Ovary (tissue), 9 donors: ENCODE measurements around the gene CCDC40. TPM values are rescaled to one million over a fixed set of nuclear protein-coding genes. Genes with fewer than 3 reads are reported as not detected.

Experiments
- DNase-seq, 5 donors: peaks; one replicate each; pipeline ENCODE4 v3.0.0-alpha.2; 2019 to 2020
- H3K27ac ChIP-seq, 2 donors: fragments of 200-600 bp; one replicate each; pipeline versions ENCODE4 v1.5.1 to v1.8.0; 2019 to 2022
- H3K27me3 ChIP-seq: fragments of 200-600 bp; one replicate; pipeline ENCODE4 v1.8.0; 2022
- H3K36me3 ChIP-seq: fragments of 200-600 bp; sonication (generic); one replicate; pipeline ENCODE4 v1.5.1; 2019
- H3K4me1 ChIP-seq: one replicate; pipeline ENCODE4 v1.8.1; 2013; ENCODE audit warnings: mild to moderate bottlenecking, moderate library complexity; ENCODE audit not compliant: insufficient read depth
- H3K4me3 ChIP-seq: fragments of 200-600 bp; sonication (generic); one replicate; pipeline ENCODE4 v1.5.1; 2017
- H3K9me3 ChIP-seq, 2 donors: fragments of 200-600 bp in 1 of 2; sonication (generic) in 1 of 2; one replicate each; pipeline versions ENCODE4 v1.5.1 to v1.8.1; 2013 to 2019; ENCODE audit warnings: mild to moderate bottlenecking in 1 of 2, moderate library complexity in 1 of 2
- EP300 ChIP-seq: sonication (generic); formaldehyde crosslinking; IDR thresholded peaks from one replicate; pipeline ENCODE4 v1.6.1; 2017; ENCODE audit warnings: antibody characterized with exemption
- POLR2A ChIP-seq: fragments of 450-650 bp; IDR thresholded peaks from one replicate; pipeline ENCODE4 v1.6.1; 2017; ENCODE audit warnings: antibody characterized with exemption, mild to moderate bottlenecking, moderate library complexity
- WGBS, 3 donors: extraction: QIAGEN DNeasy Blood & Tissue Kit in 1 of 3; methylation state at CpG; one replicate each; pipeline versions ENCODE4 v1.1.5 to v1.1.7; 2013 to 2017; 5-methylcytosine and 5-hydroxymethylcytosine counted together
- intact Hi-C, 4 donors: fragments of 100-400 bp; cut with DNase I; formaldehyde crosslinking; loops; one replicate each; pipeline versions ENCODE4 v1.11.0 to v1.15.1; 2022 to 2023
- polyA plus RNA-seq, 2 donors: library from polyadenylated mRNA; stranded (reverse); fragments of 200-250 nt in 1 of 2; fragments of 350-450 nt in 1 of 2; fragmentation: Illumina TruSeq in 1 of 2; extraction: RNeasy Lipid Tissue Mini Kit (QIAGEN cat#74804) in 1 of 2; gene quantifications; one replicate each; pipeline ENCODE4 v1.2.3, GENCODE V29; 2013 to 2014
- total RNA-seq, 7 donors: library from RNA; depleted of rRNA in 2 of 7; stranded (reverse); fragments of >200 nt in 2 of 7; fragmentation: NEBNext Ultra II Directional in 3 of 7; extraction: Animal tissue kit (Norgen Biotek cat#: 25700) in 3 of 7; gene quantifications; one replicate each; pipeline versions ENCODE4 v1.1.0 to v1.2.4, GENCODE V29; 2016 to 2023
- TF ChIP-seq, protein P1 (sequence below), 3 donors: fragments of 450-650 bp in 2 of 3; fragments of 200-600 bp in 1 of 3; IDR thresholded peaks; one replicate each; pipeline versions ENCODE4 v1.5.1 to v1.8.0; 2016 to 2022; ENCODE audit warnings: antibody characterized with exemption in 3 of 3, mild to moderate bottlenecking in 1 of 3
- donor health status: DM: no; HTN: no; CAD: no; lungs with moderate emphysema.
- donor health status: DM: no; HTN: no; CAD: no.
- donor health status: Bipolar disorder and iron deficiency.
- donor health status: DM: yes; HTN: yes; CAD: no.
- donor health status: DM: no; HTN: no; CAD: no.
- donor health status: DM: yes; HTN: yes; CAD: no.

The CCDC40 gene
- total and polyA plus RNA-seq, 9 donors = 1.5 to 27.8 (median 6.0) TPM

DNA sequence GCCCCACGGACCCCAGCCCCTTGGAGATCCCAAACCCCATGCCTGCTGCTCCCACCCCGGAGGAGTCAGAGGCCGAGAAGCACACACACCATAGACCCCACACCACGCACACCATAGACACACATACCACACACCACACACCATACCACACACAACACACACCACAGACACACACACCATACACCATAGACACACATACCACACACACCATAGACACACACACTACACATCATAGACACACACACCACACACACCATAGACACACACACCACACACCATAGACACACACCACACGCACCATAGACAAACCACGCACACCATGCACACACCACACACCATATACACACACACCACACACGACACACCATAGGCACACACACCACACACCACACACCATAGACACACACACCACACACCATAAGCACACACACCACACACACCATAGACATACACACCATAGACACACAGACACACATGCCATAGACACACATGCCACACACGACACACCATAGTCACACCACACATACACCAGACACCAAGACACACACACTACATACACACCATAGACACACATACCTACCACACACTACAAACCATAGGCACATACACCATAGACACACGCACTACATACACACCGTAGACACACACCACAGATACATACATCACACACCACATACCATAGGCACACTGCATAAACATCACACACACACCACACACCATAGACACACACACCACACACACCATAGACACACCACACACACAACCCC lies 12.1 kb upstream of the CCDC40 start:
- no peak for DNase-seq
- WGBS, 3 donors = 45 to 75% (median 48%) methylated on average over 9 to 10 of the region's 10 CpGs
- H3K27ac ChIP-seq = no peak overlapping the region

DNA sequence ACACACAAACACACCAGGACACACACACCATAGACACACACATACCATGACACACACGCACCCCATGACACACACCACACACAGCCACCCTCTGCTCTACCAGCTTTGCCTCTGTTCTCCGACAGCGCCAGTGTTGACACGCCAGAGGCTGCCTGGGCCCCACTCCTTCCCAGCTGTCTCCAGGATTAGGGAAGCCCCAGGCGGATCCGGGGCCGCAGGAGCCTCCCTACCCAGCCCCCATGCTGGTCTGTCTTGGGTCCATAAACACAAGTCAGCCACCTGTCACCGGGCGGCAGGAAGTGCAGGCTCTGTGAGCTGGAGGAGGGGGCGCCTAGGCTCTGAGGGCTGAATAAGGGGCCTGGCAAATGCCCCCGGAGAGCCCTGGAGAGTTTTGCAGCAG lies 11.3 kb upstream of the CCDC40 start:
- H3K4me1 ChIP-seq = peaks cover 22% of the 10 kb centered on the region

More for the DNA sequence above, 12.1 kb upstream of the CCDC40 start:
- TF ChIP-seq, protein P1, sequence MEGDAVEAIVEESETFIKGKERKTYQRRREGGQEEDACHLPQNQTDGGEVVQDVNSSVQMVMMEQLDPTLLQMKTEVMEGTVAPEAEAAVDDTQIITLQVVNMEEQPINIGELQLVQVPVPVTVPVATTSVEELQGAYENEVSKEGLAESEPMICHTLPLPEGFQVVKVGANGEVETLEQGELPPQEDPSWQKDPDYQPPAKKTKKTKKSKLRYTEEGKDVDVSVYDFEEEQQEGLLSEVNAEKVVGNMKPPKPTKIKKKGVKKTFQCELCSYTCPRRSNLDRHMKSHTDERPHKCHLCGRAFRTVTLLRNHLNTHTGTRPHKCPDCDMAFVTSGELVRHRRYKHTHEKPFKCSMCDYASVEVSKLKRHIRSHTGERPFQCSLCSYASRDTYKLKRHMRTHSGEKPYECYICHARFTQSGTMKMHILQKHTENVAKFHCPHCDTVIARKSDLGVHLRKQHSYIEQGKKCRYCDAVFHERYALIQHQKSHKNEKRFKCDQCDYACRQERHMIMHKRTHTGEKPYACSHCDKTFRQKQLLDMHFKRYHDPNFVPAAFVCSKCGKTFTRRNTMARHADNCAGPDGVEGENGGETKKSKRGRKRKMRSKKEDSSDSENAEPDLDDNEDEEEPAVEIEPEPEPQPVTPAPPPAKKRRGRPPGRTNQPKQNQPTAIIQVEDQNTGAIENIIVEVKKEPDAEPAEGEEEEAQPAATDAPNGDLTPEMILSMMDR (IDR thresholded peaks at IDR 0.05) = no peak
- TF ChIP-seq EP300 (no peak), POLR2A (no peak)
- intact Hi-C loops = no loop called here
- Histone ChIP-seq H3K4me3 (no peak overlapping the region), H3K9me3 (no peaks in the 10 kb centered on the region), H3K36me3 (no peaks in the 10 kb centered on the region), H3K4me1 (peaks cover 14% of the 10 kb centered on the region), H3K27me3 (no peaks in the 10 kb centered on the region)

DNA sequence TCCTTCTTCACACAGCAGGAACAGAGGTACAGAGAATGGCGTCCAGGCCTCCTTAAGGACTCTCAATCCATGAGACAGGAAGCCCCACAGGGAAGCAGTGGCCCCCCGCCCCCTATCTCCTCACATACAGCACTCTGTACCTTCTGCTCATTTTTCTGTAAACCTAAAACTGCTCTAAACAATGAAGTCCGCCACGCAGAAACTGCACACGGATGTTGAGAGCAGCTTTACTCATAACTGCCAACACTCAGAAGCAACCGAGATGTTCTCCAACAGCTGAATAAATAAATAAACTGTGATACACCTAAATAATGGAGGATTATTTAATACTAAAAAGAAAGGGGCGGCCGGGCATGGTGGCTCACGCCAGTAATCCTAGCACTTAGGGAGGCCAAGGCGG lies 10.6 kb upstream of the CCDC40 start:
- no peak for DNase-seq
- intact Hi-C loops = loop anchor here in 1 of 4 donors (5.0 kb wide), 1 partner anchor 47 kb away; no protein-coding TSS in a partner anchor
- WGBS, 3 donors = 74 to 88% (median 83%) methylated on average over 10 of the region's 10 CpGs
- Histone ChIP-seq H3K4me3 (no peak overlapping the region), H3K27me3 (no peaks in the 10 kb centered on the region), H3K36me3 (no peaks in the 10 kb centered on the region), H3K4me1 (peaks cover 26% of the 10 kb centered on the region), H3K9me3 (no peaks in the 10 kb centered on the region), H3K27ac (no peak overlapping the region)
- no peak for TF ChIP-seq EP300
- TF ChIP-seq, protein P1 (IDR thresholded peaks at IDR 0.05) = no peak

More for the DNA sequence above, 11.3 kb upstream of the CCDC40 start:
- H3K4me3 ChIP-seq = no peak overlapping the region
- intact Hi-C loops = loop anchor here in 1 of 4 donors (5.0 kb wide), 1 partner anchor 47 kb away; no protein-coding TSS in a partner anchor
- TF ChIP-seq POLR2A (no peak), EP300 (no peak)
- TF ChIP-seq, protein P1 (IDR thresholded peaks at IDR 0.05) = no peak
- no peak for DNase-seq
- 64 to 74% (median 66%) methylated on average over 10 to 11 of the region's 11 CpGs for WGBS, 3 donors
- H3K36me3 ChIP-seq = no peaks in the 10 kb centered on the region
- H3K27me3 ChIP-seq = no peaks in the 10 kb centered on the region
- H3K9me3 ChIP-seq = no peaks in the 10 kb centered on the region
- no peak overlapping the region for H3K27ac ChIP-seq

DNA sequence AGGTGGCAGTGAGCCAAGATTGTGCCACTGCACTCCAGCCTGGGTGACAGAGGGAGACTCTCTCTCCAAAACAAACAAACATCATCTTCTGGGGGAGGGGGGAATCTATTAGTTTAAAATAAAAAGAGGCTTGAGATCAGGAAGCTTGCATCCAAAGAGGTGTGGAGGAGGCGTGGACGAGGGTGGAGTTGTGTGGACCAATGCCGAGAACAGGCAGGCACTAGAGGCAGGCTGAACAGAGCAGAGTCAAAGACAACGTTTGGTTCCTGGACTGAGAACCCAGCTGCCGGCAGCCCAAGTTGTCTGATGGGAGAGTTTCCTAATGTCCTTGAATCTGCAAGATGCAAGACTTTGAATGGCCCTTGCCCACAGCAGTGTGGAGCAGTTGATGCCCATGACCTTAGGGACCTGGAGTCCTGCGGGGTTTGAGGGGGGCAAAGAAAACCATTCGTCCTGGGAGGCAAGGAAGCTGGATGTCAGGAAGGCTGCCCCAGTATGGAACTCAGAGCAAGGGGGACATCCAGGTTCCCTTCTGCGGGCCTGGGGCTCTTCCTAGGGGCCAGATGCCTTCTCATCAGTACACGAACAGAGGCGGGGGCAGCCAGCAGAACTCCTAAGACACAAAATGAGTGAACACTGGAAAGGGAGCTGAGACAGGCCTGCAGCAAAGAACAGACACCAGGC lies 9.9 kb upstream of the CCDC40 start:
- intact Hi-C loops = loop anchor here in 1 of 4 donors (5.0 kb wide), 1 partner anchor 46 kb away; no protein-coding TSS in a partner anchor
- no peak for DNase-seq
- no peaks in the 10 kb centered on the region for H3K9me3 ChIP-seq
- H3K36me3 ChIP-seq = no peaks in the 10 kb centered on the region
- peaks cover 26% of the 10 kb centered on the region for H3K4me1 ChIP-seq
- no peaks in the 10 kb centered on the region for H3K27me3 ChIP-seq
- TF ChIP-seq, protein P1 (IDR thresholded peaks at IDR 0.05) = no peak
- TF ChIP-seq POLR2A (no peak), EP300 (no peak)
- no peak overlapping the region for H3K4me3 ChIP-seq
- H3K27ac ChIP-seq = no peak overlapping the region
- 51 to 66% (median 56%) methylated on average over 10 of the region's 10 CpGs for whole genome bisulfite sequencing, 3 donors
